Psoas muscle (tissue), 8 donors: ENCODE measurements around the gene ADGRD1. TPM values are rescaled to one million over a fixed set of nuclear protein-coding genes. Genes with fewer than 3 reads are reported as not detected.

Experiments
- ATAC-seq, 4 donors: fragments of 200-7000 bp; cut with Tn5 transposase; one replicate each; pipeline ENCODE4 v1.9.1; 2020; ENCODE audit warnings: moderate library complexity in 3 of 4, mild to moderate bottlenecking in 2 of 4
- DNase-seq, 2 donors: peaks; one replicate each; pipeline ENCODE4 v3.0.0-alpha.2; 2020
- H3K27ac ChIP-seq: fragments of 200-600 bp; one replicate; pipeline ENCODE4 v1.8.0; 2022
- H3K27me3 ChIP-seq, 3 donors: fragments of 200-600 bp in 1 of 3; one replicate each; pipeline versions ENCODE4 v1.6.1 to v1.8.0; 2013 to 2022; ENCODE audit warnings: low read length in 2 of 3, mild to moderate bottlenecking in 2 of 3, moderate library complexity in 1 of 3; ENCODE audit not compliant: insufficient read depth in 3 of 3
- H3K36me3 ChIP-seq, 2 donors: fragments of 200-600 bp in 1 of 2; one replicate each; pipeline versions ENCODE4 v1.6.1 to v1.8.0; 2013 to 2022; ENCODE audit warnings: low read depth in 1 of 2, mild to moderate bottlenecking in 1 of 2, moderate library complexity in 1 of 2; ENCODE audit not compliant: insufficient read depth in 1 of 2
- H3K4me1 ChIP-seq: fragments of 200-600 bp; one replicate; pipeline ENCODE4 v1.8.0; 2022
- H3K4me3 ChIP-seq: fragments of 200-600 bp; one replicate; pipeline ENCODE4 v1.8.0; 2022; ENCODE audit warnings: mild to moderate bottlenecking
- H3K9me3 ChIP-seq: fragments of 200-600 bp; one replicate; pipeline ENCODE4 v1.8.0; 2022
- WGBS, 3 donors: extraction: QIAGEN DNeasy Blood & Tissue Kit; methylation state at CpG; one replicate each; pipeline versions ENCODE4 v1.1.6 to v1.1.7; 2013; 5-methylcytosine and 5-hydroxymethylcytosine counted together
- intact Hi-C, 2 donors: fragments of 100-400 bp; cut with DNase I; formaldehyde crosslinking; loops; one replicate each; pipeline versions ENCODE4 v1.11.0 to v1.14.2; 2022
- polyA plus RNA-seq, 3 donors: library from polyadenylated mRNA; stranded (reverse); fragments of 200-250 nt; gene quantifications; one replicate each; pipeline ENCODE4 v1.2.3, GENCODE V29; 2013
- total RNA-seq, 4 donors: library from RNA; stranded (reverse); fragmentation: NEBNext Ultra II Directional in 2 of 4; extraction: Animal tissue kit (Norgen Biotek cat#: 25700) in 2 of 4; gene quantifications; one replicate each; pipeline versions ENCODE4 v1.2.1 to v1.2.4, GENCODE V29; 2021 to 2023
- TF ChIP-seq, protein P1 (sequence below): fragments of 200-600 bp; IDR thresholded peaks from one replicate; pipeline ENCODE4 v1.8.0; 2022; ENCODE audit warnings: antibody characterized with exemption
- donor health status: healthy with polysubstance abuse.
- donor health status: DM: no; HTN: no; CAD: no; lungs with moderate emphysema.
- donor health status: Bipolar disorder and iron deficiency.
- donor health status: healthy.
- donor health status: DM: yes; HTN: yes; CAD: no.
- donor health status: DM: no; HTN: no; CAD: no.
- donor health status: DM: no; HTN: no; CAD: no.
- donor health status: DM: yes; HTN: yes; CAD: no.

The ADGRD1 gene
- total and polyA plus RNA-seq, 7 donors = 2.1 to 11.6 (median 3.6) TPM

DNA sequence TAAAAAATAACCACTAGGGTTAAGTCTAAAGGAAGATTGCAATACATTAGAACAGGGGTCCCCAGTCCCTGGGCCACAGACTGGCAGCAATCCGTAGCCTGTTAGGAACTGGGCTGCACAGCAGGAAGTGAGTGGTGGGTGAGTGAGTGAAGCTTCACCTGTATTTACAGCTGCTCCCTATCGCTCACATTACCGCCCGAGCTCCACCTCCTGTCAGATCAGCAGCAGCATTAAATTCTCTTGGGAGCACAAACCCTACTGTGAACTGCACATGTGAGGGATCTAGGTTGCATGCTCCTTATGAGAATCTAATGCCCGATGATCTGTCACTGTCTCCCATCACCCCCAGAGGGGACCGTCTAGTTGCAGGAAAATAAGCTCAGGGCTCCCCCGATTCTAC is 15.5 kb downstream of the ADGRD1 start:
- Histone ChIP-seq H3K27me3 (no peaks in the 10 kb centered on the region), H3K4me3 (no peak overlapping the region), H3K36me3 (peaks cover 0 to 9% of the 10 kb centered on the region in 2 donors), H3K4me1 (no peaks in the 10 kb centered on the region), H3K27ac (no peak overlapping the region), H3K9me3 (no peaks in the 10 kb centered on the region)
- TF ChIP-seq, protein P1, sequence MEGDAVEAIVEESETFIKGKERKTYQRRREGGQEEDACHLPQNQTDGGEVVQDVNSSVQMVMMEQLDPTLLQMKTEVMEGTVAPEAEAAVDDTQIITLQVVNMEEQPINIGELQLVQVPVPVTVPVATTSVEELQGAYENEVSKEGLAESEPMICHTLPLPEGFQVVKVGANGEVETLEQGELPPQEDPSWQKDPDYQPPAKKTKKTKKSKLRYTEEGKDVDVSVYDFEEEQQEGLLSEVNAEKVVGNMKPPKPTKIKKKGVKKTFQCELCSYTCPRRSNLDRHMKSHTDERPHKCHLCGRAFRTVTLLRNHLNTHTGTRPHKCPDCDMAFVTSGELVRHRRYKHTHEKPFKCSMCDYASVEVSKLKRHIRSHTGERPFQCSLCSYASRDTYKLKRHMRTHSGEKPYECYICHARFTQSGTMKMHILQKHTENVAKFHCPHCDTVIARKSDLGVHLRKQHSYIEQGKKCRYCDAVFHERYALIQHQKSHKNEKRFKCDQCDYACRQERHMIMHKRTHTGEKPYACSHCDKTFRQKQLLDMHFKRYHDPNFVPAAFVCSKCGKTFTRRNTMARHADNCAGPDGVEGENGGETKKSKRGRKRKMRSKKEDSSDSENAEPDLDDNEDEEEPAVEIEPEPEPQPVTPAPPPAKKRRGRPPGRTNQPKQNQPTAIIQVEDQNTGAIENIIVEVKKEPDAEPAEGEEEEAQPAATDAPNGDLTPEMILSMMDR = no peak
- intact Hi-C loops = no loop called here
- no peak for ATAC-seq
- no peak for DNase-seq
- WGBS, 3 donors = 68 to 85% (median 78%) methylated on average over 7 of the region's 7 CpGs

DNA sequence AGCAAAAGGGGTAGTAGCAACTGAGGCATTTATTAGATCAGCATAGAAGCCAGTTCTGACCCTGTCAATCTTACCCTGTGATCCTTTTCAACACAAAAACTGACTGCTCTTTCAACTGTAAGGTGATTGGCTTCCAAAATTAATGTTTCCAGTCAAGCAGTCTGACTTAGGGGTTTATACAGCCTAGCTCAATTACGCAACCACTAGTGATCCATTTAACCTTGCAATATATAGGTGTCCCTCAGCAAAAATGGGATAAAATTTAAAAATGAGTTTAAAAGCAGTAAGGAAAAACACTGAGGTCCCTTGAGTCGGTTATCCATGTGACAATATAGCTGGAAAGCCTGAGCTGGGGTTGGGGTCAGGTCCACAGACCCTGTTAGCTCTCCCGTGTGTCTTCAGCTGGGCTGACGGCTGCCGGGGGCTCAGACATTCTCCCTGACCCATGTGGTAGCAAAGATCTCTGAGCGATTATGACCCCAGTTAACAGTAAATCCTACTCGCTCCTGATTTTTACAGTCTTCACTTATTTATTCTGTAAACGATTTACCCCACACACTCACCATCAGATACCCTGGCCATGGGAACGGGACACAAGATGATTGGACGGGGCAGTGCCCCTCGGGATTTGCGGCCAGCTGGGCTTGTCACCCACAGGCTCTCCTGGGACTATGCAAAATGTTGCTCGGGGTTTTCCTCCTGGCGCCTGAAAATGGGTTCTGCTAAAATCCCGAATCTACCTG is 16.6 kb downstream of the ADGRD1 start:
- Histone ChIP-seq H3K4me1 (no peaks in the 10 kb centered on the region), H3K9me3 (no peaks in the 10 kb centered on the region), H3K27ac (no peak overlapping the region), H3K27me3 (no peaks in the 10 kb centered on the region), H3K36me3 (peaks cover 0 to 12% of the 10 kb centered on the region in 2 donors), H3K4me3 (no peak overlapping the region)
- WGBS, 3 donors = 67 to 81% (median 70%) methylated on average over 15 of the region's 15 CpGs
- ATAC-seq (no peak), DNase-seq (no peak)
- intact Hi-C loops = no loop called here
- TF ChIP-seq, protein P1 = no peak

DNA sequence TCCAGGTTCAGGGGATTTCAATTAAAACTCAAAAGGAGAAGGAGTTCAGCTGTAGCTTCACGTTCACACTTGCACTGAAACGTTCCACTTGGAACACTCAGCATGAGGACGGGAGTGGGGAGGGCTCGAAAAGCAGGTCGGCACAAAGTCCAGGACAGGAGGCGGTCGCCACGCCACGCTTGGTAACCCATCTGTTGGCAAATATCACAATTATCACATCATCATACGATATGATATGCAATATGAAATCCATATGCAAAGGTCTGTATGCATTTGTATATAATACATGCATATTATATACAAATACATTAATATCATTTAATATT is 17.2 kb downstream of the ADGRD1 start:
- ATAC-seq (no peak), DNase-seq (no peak)
- TF ChIP-seq, protein P1 = no peak
- Histone ChIP-seq H3K36me3 (peaks cover 0 to 12% of the 10 kb centered on the region in 2 donors), H3K4me3 (no peak overlapping the region), H3K27me3 (no peaks in the 10 kb centered on the region), H3K4me1 (no peaks in the 10 kb centered on the region), H3K27ac (no peak overlapping the region), H3K9me3 (no peaks in the 10 kb centered on the region)
- WGBS, 3 donors = 86 to 91% (median 90%) methylated on average over 10 of the region's 10 CpGs
- intact Hi-C loops = no loop called here

DNA sequence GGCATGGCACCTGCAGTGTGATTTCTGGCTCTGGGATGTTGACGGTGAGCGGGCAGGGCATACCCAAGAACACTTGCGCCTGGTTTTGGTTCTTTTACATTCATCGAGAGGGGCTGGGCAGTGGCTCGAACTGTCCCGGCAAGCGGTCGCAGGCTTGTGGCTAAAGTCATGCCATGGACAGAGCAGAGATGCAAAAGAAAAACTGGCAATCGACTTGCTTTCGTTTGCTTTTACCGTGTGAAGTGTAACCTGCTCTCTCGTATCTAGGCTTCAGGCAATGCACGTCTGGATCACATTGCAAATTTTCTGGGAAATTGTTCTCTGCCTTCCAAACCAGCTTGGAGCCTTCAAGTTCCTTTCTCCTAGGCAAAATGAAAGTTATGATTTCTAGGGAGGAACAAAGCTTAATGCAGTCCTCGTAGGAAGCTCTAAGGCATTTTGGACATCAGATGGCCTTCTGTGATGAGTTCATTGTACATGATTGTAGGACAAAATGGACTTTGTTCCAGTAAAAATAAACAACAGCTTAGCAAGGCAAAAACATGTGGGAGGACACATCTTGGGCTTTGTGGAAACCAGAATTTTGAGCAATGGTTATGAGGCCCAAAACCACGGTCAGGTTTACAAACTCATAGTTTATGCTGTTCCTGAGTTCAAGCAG is 18.3 kb downstream of the ADGRD1 start:
- no peak for ATAC-seq
- Histone ChIP-seq H3K9me3 (no peaks in the 10 kb centered on the region), H3K4me3 (no peak overlapping the region), H3K4me1 (no peaks in the 10 kb centered on the region), H3K27ac (no peak overlapping the region), H3K27me3 (no peaks in the 10 kb centered on the region), H3K36me3 (peaks cover 0 to 12% of the 10 kb centered on the region in 2 donors)
- WGBS, 3 donors = 80 to 85% (median 84%) methylated on average over 15 of the region's 15 CpGs
- intact Hi-C loops = no loop called here
- TF ChIP-seq, protein P1 = no peak
- DNase-seq = no peak
